Esophagus muscularis mucosa (tissue), 4 donors: Measurements from ENCODE around the gene GRAMD4. TPM values are rescaled to one million over a fixed set of nuclear protein-coding genes. Genes with fewer than 3 reads are reported as not detected.

Source experiments
- DNase-seq: peaks from one replicate; pipeline ENCODE4 v3.0.0-alpha.2; 2017; ENCODE audit errors: extremely low spot score
- H3K27ac ChIP-seq, 4 donors: fragments of 200-600 bp; sonication (generic); replicated peaks in 1 of 4; 1 replicate in 3 of 4; 2 replicates in 1 of 4; pipeline ENCODE4 v1.5.1; 2016 to 2019; ENCODE audit warnings: mild to moderate bottlenecking in 1 of 4
- H3K27me3 ChIP-seq, 4 donors: fragments of 200-600 bp; sonication (generic); one replicate each; pipeline versions ENCODE4 v1.5.1 to v1.6.0; 2016 to 2019
- H3K36me3 ChIP-seq, 4 donors: fragments of 200-600 bp; sonication (generic); one replicate each; pipeline ENCODE4 v1.5.1; 2016 to 2019
- H3K4me1 ChIP-seq, 4 donors: fragments of 200-600 bp; sonication (generic); one replicate each; pipeline ENCODE4 v1.5.1; 2016 to 2019
- H3K4me3 ChIP-seq, 4 donors: fragments of 200-600 bp; sonication (generic); 1 replicate in 2 of 4; 2 replicates in 2 of 4; pipeline ENCODE4 v1.5.1; 2016 to 2019; ENCODE audit warnings: mild to moderate bottlenecking in 4 of 4, moderate library complexity in 1 of 4
- H3K9me3 ChIP-seq, 4 donors: fragments of 200-600 bp; sonication (generic); 1 replicate in 3 of 4; 2 replicates in 1 of 4; pipeline ENCODE4 v1.5.1; 2016 to 2019
- EP300 ChIP-seq: sonication (generic); formaldehyde crosslinking; IDR thresholded peaks from one replicate; pipeline ENCODE4 v1.6.1; 2017; ENCODE audit warnings: antibody characterized with exemption
- POLR2A ChIP-seq: fragments of 450-650 bp; IDR thresholded peaks from one replicate; pipeline ENCODE4 v1.6.1; 2017; ENCODE audit warnings: antibody characterized with exemption, moderate library complexity, mild to moderate bottlenecking, low read depth
- POLR2AphosphoS5 ChIP-seq, 2 donors: sonication (generic); formaldehyde crosslinking; IDR thresholded peaks; one replicate each; pipeline ENCODE4 v1.6.1; 2017; ENCODE audit warnings: antibody characterized with exemption in 2 of 2
- WGBS: methylation state at CpG from one replicate; pipeline ENCODE4 v1.1.5; 2018; 5-methylcytosine and 5-hydroxymethylcytosine counted together
- intact Hi-C: fragments of 100-400 bp; cut with DNase I; formaldehyde crosslinking; loops from one replicate; pipeline ENCODE4 v1.15.1; 2023
- total RNA-seq, 4 donors: library from RNA; depleted of rRNA; stranded (reverse); fragments of >200 nt; gene quantifications; one replicate each; pipeline versions ENCODE4 v1.1.0 to v1.2.1, GENCODE V29; 2016
- TF ChIP-seq, protein P1 (sequence below), 3 experiments: fragments of 200-600 bp in 2 of 3; fragments of 450-650 bp in 1 of 3; sonication (generic) in 2 of 3; IDR thresholded peaks; one replicate each; pipeline ENCODE4 v1.5.1; 2017 to 2019; ENCODE audit warnings: antibody characterized with exemption in 3 of 3, mild to moderate bottlenecking in 2 of 3, moderate library complexity in 1 of 3

The GRAMD4 gene
- total RNA-seq, 4 donors from 2014 or later: 20.0 to 126 (median 63.8) TPM

DNA sequence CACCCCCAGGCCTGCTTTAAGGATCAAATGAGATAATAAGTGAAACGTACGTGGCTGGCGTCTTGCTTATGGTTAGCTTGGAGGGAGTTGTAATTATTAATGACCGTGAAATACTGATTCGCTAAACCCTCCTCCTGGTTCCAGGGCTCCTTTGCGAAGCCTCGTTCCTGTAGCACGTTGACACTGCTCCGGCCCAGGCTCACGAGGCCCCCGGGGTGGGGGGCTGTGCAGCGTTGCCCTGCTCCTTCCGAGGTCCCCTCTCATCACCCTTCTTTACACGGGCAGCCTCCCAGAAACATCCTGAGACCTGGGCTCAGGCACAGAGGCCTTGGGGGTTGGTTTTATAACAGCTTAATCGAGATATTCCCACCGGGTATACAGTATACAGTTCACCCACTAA, 9.1 kb downstream of the GRAMD4 start:
- WGBS: 95% methylated on average over 15 of the region's 16 CpGs
- peaks cover 0 to 5% (median under 1%) of the 10 kb centered on the region in 4 donors for H3K4me1 ChIP-seq
- intact Hi-C loops: no loop called here
- no peak overlapping the region for H3K27ac ChIP-seq
- no peaks in the 10 kb centered on the region for H3K27me3 ChIP-seq
- DNase-seq: no peak
- TF ChIP-seq EP300 (no peak), POLR2AphosphoS5 (IDR thresholded peaks at IDR 0.05) (no peak), POLR2A (no peak)
- TF ChIP-seq, protein P1, sequence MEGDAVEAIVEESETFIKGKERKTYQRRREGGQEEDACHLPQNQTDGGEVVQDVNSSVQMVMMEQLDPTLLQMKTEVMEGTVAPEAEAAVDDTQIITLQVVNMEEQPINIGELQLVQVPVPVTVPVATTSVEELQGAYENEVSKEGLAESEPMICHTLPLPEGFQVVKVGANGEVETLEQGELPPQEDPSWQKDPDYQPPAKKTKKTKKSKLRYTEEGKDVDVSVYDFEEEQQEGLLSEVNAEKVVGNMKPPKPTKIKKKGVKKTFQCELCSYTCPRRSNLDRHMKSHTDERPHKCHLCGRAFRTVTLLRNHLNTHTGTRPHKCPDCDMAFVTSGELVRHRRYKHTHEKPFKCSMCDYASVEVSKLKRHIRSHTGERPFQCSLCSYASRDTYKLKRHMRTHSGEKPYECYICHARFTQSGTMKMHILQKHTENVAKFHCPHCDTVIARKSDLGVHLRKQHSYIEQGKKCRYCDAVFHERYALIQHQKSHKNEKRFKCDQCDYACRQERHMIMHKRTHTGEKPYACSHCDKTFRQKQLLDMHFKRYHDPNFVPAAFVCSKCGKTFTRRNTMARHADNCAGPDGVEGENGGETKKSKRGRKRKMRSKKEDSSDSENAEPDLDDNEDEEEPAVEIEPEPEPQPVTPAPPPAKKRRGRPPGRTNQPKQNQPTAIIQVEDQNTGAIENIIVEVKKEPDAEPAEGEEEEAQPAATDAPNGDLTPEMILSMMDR (IDR thresholded peaks at IDR 0.05): no peak
- no peak overlapping the region for H3K4me3 ChIP-seq
- H3K36me3 ChIP-seq: peaks cover 0 to 40% (median 18%) of the 10 kb centered on the region in 4 donors
- H3K9me3 ChIP-seq: no peaks in the 10 kb centered on the region

DNA sequence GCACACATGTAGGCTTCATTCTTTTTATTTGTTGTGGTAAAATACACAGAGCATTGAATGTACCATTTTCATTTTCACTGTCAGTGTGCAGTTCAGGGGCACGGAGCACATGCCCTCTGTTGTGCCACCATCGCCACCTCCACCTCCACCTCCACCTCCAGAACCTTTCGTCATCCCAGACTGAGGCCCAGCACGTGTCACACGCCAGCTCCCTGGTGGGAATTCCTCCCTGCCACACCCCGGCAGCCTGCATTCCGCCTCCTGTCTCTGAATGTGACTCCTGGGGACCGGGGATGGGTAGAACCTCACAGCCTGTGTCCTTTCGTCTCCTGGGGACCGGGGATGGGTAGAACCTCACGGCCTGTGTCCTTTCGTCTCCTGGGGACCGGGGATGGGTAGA, 10.9 kb downstream of the GRAMD4 start:
- Histone ChIP-seq H3K36me3 (peaks cover 0 to 40% (median 18%) of the 10 kb centered on the region in 4 donors), H3K9me3 (no peaks in the 10 kb centered on the region), H3K4me1 (peaks cover 7 to 16% (median 12%) of the 10 kb centered on the region in 4 donors), H3K27ac (no peak overlapping the region), H3K4me3 (no peak overlapping the region), H3K27me3 (no peaks in the 10 kb centered on the region)
- no peak for DNase-seq
- intact Hi-C loops: no loop called here
- WGBS: 89% methylated on average over 12 of the region's 13 CpGs
- TF ChIP-seq, protein P1 (IDR thresholded peaks at IDR 0.05): no peak
- TF ChIP-seq POLR2AphosphoS5 (IDR thresholded peaks at IDR 0.05): no peak
- no peak for TF ChIP-seq POLR2A
- no peak for TF ChIP-seq EP300

DNA sequence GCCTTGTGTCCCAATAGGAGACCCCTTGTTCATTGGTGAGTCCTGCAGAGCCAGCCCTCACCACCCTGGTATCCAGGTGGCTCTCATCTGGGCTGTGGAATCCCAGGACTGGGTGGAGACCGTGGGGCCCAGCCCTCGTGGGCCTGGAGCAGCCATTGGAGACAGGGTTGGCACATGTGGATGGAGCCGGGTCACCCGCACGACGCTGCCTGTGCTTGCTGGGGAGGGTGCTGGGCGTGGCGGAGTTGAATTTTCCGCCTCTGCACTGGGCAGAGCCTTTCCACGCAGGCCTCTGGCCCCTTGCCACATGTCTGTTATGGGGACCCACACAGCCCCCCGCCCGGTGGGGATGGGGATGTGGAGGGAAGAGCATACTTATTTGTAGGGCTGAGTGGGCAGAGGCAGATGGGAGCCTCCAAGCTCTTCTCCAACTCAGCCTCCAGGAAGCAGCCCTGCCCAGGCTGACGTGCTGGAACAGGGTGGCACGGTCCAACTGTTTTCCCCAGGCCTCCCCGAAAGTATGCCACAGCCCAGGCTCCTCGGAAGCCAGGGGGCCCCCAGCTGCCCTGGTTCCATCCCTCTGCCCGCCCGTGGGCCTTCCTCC, 12.6 kb downstream of the GRAMD4 start:
- H3K27me3 ChIP-seq: no peaks in the 10 kb centered on the region
- TF ChIP-seq POLR2AphosphoS5 (IDR thresholded peaks at IDR 0.05) (no peak), EP300 (no peak), POLR2A (no peak)
- TF ChIP-seq, protein P1 (IDR thresholded peaks at IDR 0.05): no peak
- H3K4me3 ChIP-seq: no peak overlapping the region
- intact Hi-C loops: no loop called here
- 78% methylated on average over 4 of the region's 18 CpGs for WGBS
- H3K4me1 ChIP-seq: peaks cover 11 to 17% (median 13%) of the 10 kb centered on the region in 4 donors
- H3K36me3 ChIP-seq: peaks cover 0 to 28% (median 9%) of the 10 kb centered on the region in 4 donors
- no peak overlapping the region for H3K27ac ChIP-seq
- H3K9me3 ChIP-seq: no peaks in the 10 kb centered on the region
- DNase-seq: no peak

DNA sequence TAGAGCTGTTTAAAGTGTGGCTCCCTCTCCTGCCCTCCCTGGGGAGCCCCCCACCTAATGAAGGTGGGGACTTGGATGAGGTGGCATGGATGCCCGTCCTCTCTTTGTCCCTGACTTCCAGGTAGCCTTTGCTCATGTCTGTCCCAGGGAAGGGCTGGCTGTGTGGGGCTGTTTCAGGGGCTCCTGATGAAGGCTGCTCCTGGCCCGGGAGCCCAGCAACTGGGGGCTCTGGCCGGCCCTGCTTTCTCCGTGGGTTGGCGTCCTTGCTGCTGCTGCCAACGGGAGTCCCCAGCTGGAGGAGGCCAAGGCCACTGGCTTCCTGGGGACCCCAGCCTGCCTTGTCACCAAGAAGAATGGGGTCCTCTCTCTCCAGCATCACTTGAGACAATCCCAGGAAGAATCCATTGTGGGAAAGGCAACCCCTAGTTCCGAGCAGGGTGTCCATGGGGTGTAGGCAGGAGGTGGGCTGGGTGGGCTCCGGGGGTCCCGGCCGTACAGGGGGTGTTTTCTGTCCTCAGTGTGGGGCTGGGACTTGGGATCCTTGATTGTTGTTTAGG, 13.2 kb downstream of the GRAMD4 start:
- Histone ChIP-seq H3K27ac (no peak overlapping the region), H3K4me1 (peaks cover 11 to 17% (median 13%) of the 10 kb centered on the region in 4 donors), H3K36me3 (peaks cover 0 to 23% (median 6%) of the 10 kb centered on the region in 4 donors), H3K4me3 (no peak overlapping the region), H3K9me3 (no peaks in the 10 kb centered on the region), H3K27me3 (no peaks in the 10 kb centered on the region)
- TF ChIP-seq POLR2AphosphoS5 (IDR thresholded peaks at IDR 0.05) (no peak), EP300 (no peak), POLR2A (no peak)
- TF ChIP-seq, protein P1 (IDR thresholded peaks at IDR 0.05): no peak
- WGBS: 89% methylated on average over 5 of the region's 10 CpGs
- intact Hi-C loops: no loop called here
- no peak for DNase-seq
